COR-L47 (cell line): ENCODE data around the gene SMAP2.
A peak's percentile ranks its signal among the peaks of the same experiment; 100 is the strongest.

ENCODE experiments used
- DNase-seq: peaks from one replicate; lab custom pipeline; 2025; lab: John Stamatoyannopoulos, UW

SMAP2 gene

GRCh38 chr1:40421431-40422384, 48.2 kb downstream of the SMAP2 start:
- DNase-seq: peak; percentile 52

GRCh38 chr1:40422630-40423263, 49.2 kb downstream of the SMAP2 start:
- no peak for DNase-seq

DNA sequence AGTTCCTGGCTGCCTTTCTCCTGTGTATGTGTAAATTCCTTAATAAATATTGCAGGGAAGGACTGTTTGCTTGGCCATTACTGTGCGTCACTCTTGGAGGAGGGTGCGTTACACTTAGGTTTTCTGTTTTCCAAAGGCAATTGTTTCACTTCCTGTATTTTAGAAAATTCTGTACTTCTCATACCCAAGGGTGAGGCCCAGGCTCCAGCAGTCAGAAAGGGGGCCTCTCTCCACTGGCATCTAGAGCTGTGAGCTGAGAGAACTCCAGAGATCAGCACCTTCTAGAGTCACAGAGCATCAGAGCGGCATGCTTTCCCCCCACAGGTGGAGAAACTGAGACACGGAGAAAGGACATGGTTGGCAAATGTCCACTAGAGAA, 49.7 kb downstream of the SMAP2 start:
- DNase-seq: no peak

GRCh38 chr1:40423951-40424618, 50.6 kb downstream of the SMAP2 start:
- DNase-seq: no peak

GRCh38 chr1:40425198-40425597, 51.7 kb downstream of the SMAP2 start:
- DNase-seq: no peak

DNA sequence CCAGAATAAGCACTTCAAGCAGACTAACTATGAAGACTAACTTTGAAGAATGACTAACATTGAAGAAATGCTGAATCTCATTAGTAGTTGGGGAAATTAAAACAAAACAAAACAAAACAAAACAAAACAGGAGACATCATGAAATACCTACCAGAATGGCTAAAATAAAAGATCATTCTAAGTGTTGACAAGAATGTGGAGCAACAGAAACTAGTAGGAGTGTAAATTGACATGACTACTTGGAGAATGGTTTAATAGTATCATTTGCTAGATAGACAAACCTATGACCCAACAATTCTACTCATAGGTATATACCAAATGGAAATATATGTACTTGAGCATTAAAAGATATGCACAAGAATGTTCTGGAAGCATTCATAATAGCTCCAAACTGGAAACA, 57.9 kb downstream of the SMAP2 start:
- DNase-seq: no peak

DNA sequence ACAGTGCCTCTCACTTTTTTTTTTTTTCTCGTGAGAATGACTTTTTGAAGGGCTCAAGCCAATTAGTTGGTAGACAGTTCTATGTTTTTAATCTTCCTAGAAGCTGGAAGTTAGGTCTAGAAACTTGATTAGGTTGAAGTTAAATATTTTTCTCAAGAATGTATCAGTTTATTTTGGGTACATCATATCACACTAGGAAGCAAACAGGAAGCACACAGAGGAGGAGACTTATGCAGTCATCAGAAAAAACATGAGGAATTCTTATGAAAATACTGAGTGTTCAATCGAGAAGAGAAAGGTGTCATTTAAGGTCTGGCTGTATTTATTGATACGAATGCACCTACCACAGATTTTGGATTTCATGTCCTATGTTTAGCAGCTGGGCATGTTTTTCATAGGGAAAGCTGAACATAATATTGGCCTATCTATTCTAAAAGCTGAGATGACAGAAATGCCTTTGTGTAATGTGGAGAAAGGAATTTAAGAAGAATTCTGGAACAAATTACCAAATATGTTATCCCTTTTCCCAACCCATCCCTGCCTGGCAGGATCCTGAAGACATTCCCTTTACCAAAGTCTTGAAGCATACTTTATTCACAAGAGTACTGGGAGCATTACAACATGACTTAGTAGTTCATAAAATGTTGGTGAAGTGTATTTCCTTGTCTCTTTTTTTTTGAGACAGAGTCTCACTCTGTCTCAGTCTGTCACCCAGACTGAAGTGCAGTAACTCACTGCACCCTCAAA, 59.3 kb downstream of the SMAP2 start:
- DNase-seq: no peak

DNA sequence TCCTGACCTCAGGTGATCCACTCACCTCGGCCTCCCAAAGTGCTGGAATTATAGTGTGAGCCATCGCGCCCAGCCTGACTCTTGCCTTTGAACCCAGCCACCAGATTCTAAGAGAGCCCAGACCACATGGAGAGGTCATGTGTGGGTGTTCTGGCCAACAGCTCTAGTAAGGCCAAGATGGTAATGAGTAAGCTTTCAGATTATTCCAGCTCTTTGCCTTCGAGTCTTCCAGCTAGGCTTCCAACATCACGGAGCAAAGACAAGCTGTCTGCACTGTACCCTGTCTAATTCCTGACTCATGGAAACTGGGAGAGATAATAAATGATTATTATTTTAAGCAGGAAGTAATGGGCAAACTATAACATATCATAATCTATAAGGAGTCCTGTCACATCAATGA, 61.9 kb downstream of the SMAP2 start:
- no peak for DNase-seq

DNA sequence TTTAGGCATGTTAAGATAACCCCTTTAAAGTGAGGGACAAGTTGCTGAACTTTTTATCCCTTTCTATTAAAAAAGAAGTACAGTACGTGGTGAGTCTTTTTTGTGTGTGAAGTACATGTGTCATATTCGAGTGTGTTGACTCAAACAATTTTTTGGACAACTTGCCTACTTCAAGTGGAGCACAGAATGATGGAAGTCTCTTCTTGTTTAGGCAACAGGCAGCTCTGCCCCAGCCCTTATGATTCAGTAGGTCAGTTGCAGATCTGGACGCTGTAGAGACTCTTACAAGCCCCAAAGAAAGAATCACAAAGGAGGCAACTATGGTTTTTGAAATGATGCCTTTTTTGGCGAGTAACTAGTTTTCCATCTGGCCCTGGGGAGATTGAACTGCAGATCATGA, 62.3 kb downstream of the SMAP2 start:
- no peak for DNase-seq

- peak; percentile 23 for DNase-seq
Observed at GRCh38 chr1:40438391-40439015, 65.0 kb downstream of the SMAP2 start.

DNA sequence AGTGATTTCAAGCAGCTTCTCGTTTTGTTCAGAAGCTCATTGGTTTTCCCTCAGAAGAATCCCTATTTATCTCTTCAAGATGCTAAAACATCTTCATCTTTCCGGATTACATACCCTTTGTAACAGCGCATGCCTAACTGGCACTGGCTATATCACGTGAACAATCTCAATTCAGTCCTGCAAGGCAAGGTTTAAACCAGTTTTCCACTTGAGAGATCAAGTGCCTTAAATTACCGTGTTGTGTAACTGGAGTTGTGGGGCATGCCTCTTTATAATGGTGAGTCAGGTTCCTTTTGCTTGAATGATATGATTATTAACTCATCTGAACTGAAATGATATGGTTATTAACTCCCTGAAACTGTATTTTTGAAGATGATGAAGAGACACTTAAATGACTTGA, 65.7 kb downstream of the SMAP2 start:
- no peak for DNase-seq

DNA sequence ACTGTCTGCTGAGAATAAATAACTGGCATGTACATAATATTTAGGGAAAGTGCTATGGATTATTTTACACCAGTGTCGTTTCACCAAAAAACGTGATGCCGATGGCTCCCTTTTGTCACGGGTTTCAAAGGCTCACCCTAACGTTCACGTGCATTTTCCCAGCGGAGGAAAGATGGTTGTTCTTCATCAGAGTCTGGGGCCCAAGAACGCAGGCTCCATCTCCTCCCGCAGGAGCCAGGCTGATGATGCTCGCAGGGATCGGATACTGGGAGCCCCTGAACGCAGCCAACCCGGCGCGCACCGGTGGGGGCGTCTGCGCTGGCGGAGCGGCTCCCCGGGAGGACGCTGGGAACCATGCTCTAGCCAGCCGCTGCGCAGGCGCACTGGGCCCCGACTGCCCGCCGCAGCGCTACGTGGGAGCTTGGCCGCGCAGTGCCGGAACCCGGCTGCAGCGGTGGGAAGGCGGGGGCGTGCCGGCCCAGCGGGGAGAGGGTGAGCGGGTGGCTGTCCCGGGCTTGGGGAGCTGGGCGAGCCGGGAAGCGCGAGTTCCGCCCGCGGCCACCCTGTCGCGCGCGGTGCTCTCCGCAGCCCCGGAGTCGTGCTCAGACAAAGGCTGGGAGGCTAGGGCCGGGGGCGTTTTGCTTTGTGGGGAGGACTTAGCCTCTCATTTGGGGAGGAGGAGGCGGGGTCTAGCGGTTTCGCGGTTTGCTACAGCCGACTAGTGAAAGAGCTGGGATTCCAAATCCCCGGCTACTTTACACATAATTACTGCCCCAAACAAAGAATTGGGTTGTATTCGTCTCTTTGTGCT, 76.4 kb downstream of the SMAP2 start, which contains the start of gene ZFP69B:
Gene ZFP69B, plus strand, starts transcription at position 793 of the 811 bp plus-strand sequence. CDS start 486 bp downstream, outside the sequence.
- peak; percentile 94 for DNase-seq

- peak; percentile 16 for DNase-seq
Observed at GRCh38 chr1:40450495-40451237, 77.1 kb downstream of the SMAP2 start.

DNA sequence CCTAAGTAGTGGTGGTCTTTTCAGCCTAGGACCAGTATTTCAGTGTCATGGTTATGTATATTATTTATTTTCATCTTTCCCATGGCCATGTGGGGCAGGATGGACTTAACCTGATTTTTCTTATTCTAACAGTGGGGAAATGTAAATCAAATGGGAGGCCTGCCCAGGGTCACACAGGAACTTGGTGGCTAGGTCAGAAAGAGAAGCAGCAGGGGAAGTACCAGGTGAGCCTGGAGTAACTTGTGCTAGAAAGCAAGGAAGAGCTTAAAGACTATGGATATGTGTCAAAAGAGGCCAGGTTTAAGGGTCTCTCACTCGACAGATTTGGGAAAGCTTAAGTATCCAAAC, 77.7 kb downstream of the SMAP2 start:
- no peak for DNase-seq

DNA sequence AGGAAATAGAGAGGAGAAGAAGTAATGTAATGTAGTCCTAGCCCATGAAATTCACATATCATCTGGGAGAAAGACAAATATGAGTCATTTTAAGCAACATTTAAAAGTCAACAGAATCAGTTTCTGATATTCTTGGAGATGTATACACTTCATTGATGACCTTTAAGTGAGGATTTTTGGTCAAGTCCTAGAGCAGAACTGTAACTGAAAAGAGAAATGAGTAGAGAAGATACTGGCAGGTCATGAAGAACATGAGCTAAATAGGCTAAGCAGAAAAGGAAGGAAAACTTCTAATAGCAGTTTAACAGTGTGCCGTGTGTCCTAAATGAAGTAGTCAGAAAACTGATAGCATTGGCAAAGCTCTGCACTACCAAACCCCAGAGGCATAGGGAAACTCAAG, 81.3 kb downstream of the SMAP2 start:
- DNase-seq: no peak

GRCh38 chr1:40462956-40463590, 89.5 kb downstream of the SMAP2 start:
- no peak for DNase-seq

- no peak for DNase-seq
Observed at GRCh38 chr1:40469327-40469726, 95.8 kb downstream of the SMAP2 start.
